OCI-LY1 (cell line): ENCODE measurements around the gene CLUH.

Source experiments
- H2AFZ ChIP-seq: fragments of 200-600 bp; sonication (generic), shearing (Covaris generic); 2 replicates; pipeline ENCODE4 v1.6.0; 2014; ENCODE audit warnings: antibody characterized with exemption, mild to moderate bottlenecking, low read length
- H3F3A ChIP-seq: fragments of 200-600 bp; sonication (generic), shearing (Covaris generic); 2 replicates; pipeline ENCODE4 v1.6.0; 2014; ENCODE audit warnings: mild to moderate bottlenecking, antibody characterized with exemption, low read length, moderate library complexity; ENCODE audit not compliant: insufficient read depth
- H3K27ac ChIP-seq: fragments of 200-600 bp; sonication (generic); 2 replicates; pipeline ENCODE4 v1.5.1; 2014; ENCODE audit warnings: low read length, mixed run types, mild to moderate bottlenecking, low read depth; ENCODE audit not compliant: poor library complexity, severe bottlenecking
- H3K27me3 ChIP-seq: fragments of 200-600 bp; sonication (generic); 2 replicates; pipeline ENCODE4 v1.6.0; 2014; ENCODE audit warnings: antibody characterized with exemption, mild to moderate bottlenecking, low read length, moderate library complexity; ENCODE audit not compliant: insufficient read depth
- H3K36me3 ChIP-seq: fragments of 200-600 bp; sonication (generic); 2 replicates; pipeline ENCODE4 v1.6.1; 2014; ENCODE audit warnings: mild to moderate bottlenecking, antibody characterized with exemption, low read length, moderate library complexity, mixed read lengths; ENCODE audit not compliant: insufficient read depth
- H3K4me1 ChIP-seq: fragments of 200-600 bp; sonication (generic); 2 replicates; pipeline ENCODE4 v1.5.1; 2014; ENCODE audit warnings: mild to moderate bottlenecking, low read length, moderate library complexity; ENCODE audit not compliant: insufficient read depth, severe bottlenecking
- H3K4me2 ChIP-seq: fragments of 200-600 bp; sonication (generic), shearing (Covaris generic); 2 replicates; pipeline ENCODE4 v1.6.1; 2014; ENCODE audit warnings: low read length
- H3K4me3 ChIP-seq: fragments of 200-600 bp; sonication (generic); 2 replicates; pipeline ENCODE4 v1.5.1; 2014; ENCODE audit warnings: low read length, low read depth, mild to moderate bottlenecking, mixed read lengths; ENCODE audit not compliant: poor library complexity, severe bottlenecking
- H3K79me2 ChIP-seq: fragments of 200-600 bp; shearing (Covaris generic); 2 replicates; pipeline ENCODE4 v1.6.1; 2016; ENCODE audit warnings: mixed run types, low read length, mixed read lengths; ENCODE audit not compliant: insufficient read depth
- H3K9ac ChIP-seq: fragments of 200-600 bp; sonication (generic), shearing (Covaris generic); 2 replicates; pipeline ENCODE4 v1.6.1; 2014; ENCODE audit warnings: mild to moderate bottlenecking, low read length, mixed read lengths
- H3K9me2 ChIP-seq: fragments of 200-600 bp; sonication (generic), shearing (Covaris generic); 2 replicates; pipeline ENCODE4 v1.6.1; 2014; ENCODE audit warnings: low read depth, mild to moderate bottlenecking, low read length, mixed read lengths
- H3K9me3 ChIP-seq: fragments of 200-600 bp; shearing (Covaris generic); 2 replicates; pipeline ENCODE4 v1.6.1; 2014; ENCODE audit warnings: low read length, mixed read lengths
- H4K20me1 ChIP-seq: fragments of 200-600 bp; sonication (generic), shearing (Covaris generic); 2 replicates; pipeline ENCODE4 v1.6.0; 2016; ENCODE audit warnings: mild to moderate bottlenecking, low read length; ENCODE audit not compliant: insufficient read depth
- CTCF ChIP-seq: fragments of 200-600 bp; sonication (generic), shearing (Covaris generic); IDR thresholded peaks from 2 replicates; pipeline ENCODE4 v1.5.1; 2017; ENCODE audit warnings: mild to moderate bottlenecking, antibody characterized with exemption, low read length, moderate library complexity, mixed read lengths
- EZH2 ChIP-seq: fragments of 200-600 bp; sonication (generic), shearing (Covaris generic); IDR thresholded peaks from 2 replicates; pipeline ENCODE4 v1.8.0; 2017; ENCODE audit warnings: borderline replicate concordance, mixed run types, mild to moderate bottlenecking, antibody characterized with exemption, low read length, moderate library complexity, mixed read lengths

The CLUH gene

GRCh38 chr17:2724784-2725164, 13.2 kb upstream of the CLUH start:
- H3K79me2 ChIP-seq: no peaks in the 10 kb centered on the region
- no peaks in the 10 kb centered on the region for H3K4me1 ChIP-seq
- no peak overlapping the region for H2AFZ ChIP-seq
- H3K27ac ChIP-seq: no peak overlapping the region
- H3F3A ChIP-seq: no peaks in the 10 kb centered on the region
- no peak overlapping the region for H3K4me2 ChIP-seq
- H3K9ac ChIP-seq: no peak overlapping the region
- H3K36me3 ChIP-seq: no peaks in the 10 kb centered on the region
- no peaks in the 10 kb centered on the region for H3K9me2 ChIP-seq
- H4K20me1 ChIP-seq: no peaks in the 10 kb centered on the region
- no peak for TF ChIP-seq EZH2
- TF ChIP-seq CTCF: no peak
- no peaks in the 10 kb centered on the region for H3K9me3 ChIP-seq
- no peak overlapping the region for H3K4me3 ChIP-seq
- 0 out of 2 replicates have a peak, but pooled peaks cover 2% of the 10 kb centered on the region for H3K27me3 ChIP-seq

GRCh38 chr17:2723997-2724783, 12.6 kb upstream of the CLUH start:
- Histone ChIP-seq H3K79me2 (no peaks in the 10 kb centered on the region), H3K36me3 (no peaks in the 10 kb centered on the region), H2AFZ (no peak overlapping the region), H3K9me2 (no peaks in the 10 kb centered on the region), H3K27ac (no peak overlapping the region), H3K9ac (no peak overlapping the region), H3F3A (no peaks in the 10 kb centered on the region), H3K4me2 (no peak overlapping the region), H3K9me3 (no peaks in the 10 kb centered on the region), H3K4me3 (no peak overlapping the region), H3K27me3 (no peaks in the 10 kb centered on the region), H4K20me1 (no peaks in the 10 kb centered on the region), H3K4me1 (no peaks in the 10 kb centered on the region)
- TF ChIP-seq EZH2: no peak
- TF ChIP-seq CTCF: no peak

- TF ChIP-seq EZH2: no peak
- TF ChIP-seq CTCF: no peak
- H3K27ac ChIP-seq: no peak overlapping the region
- H3K79me2 ChIP-seq: no peaks in the 10 kb centered on the region
- no peak overlapping the region for H3K4me2 ChIP-seq
- no peak overlapping the region for H2AFZ ChIP-seq
- H3K36me3 ChIP-seq: no peaks in the 10 kb centered on the region
- H3K9ac ChIP-seq: no peak overlapping the region
- no peak overlapping the region for H3K4me3 ChIP-seq
- H3K9me2 ChIP-seq: no peaks in the 10 kb centered on the region
- no peaks in the 10 kb centered on the region for H4K20me1 ChIP-seq
- no peaks in the 10 kb centered on the region for H3K9me3 ChIP-seq
- no peaks in the 10 kb centered on the region for H3F3A ChIP-seq
- H3K4me1 ChIP-seq: no peaks in the 10 kb centered on the region
- H3K27me3 ChIP-seq: no peaks in the 10 kb centered on the region
Observed at GRCh38 chr17:2723505-2723996, 12.0 kb upstream of the CLUH start.
